Loucy (cell line): ENCODE results near the gene TTLL13.

Experiments
- H2AFZ ChIP-seq: fragments of 200-600 bp; sonication (generic); 2 replicates; pipeline ENCODE4 v1.6.0; 2016; ENCODE audit warnings: antibody characterized with exemption, mild to moderate bottlenecking, low read length, moderate library complexity
- H3F3A ChIP-seq: fragments of 200-600 bp; 2 replicates; pipeline ENCODE4 v1.6.0; 2016; ENCODE audit warnings: antibody characterized with exemption, low read depth, mild to moderate bottlenecking
- H3K27me3 ChIP-seq: fragments of 200-600 bp; sonication (generic); 2 replicates; pipeline ENCODE4 v1.6.1; 2014; ENCODE audit warnings: low read length, mild to moderate bottlenecking; ENCODE audit not compliant: insufficient read depth, poor library complexity, severe bottlenecking
- H3K36me3 ChIP-seq: fragments of 200-600 bp; sonication (generic); 2 replicates; pipeline ENCODE4 v1.6.1; 2016; ENCODE audit warnings: low read length; ENCODE audit not compliant: insufficient read depth
- H3K4me1 ChIP-seq: fragments of 200-600 bp; sonication (generic); 2 replicates; pipeline ENCODE4 v1.5.1; 2014; ENCODE audit warnings: low read length, mild to moderate bottlenecking; ENCODE audit not compliant: insufficient read depth, poor library complexity, severe bottlenecking
- H3K4me2 ChIP-seq: fragments of 200-600 bp; sonication (generic); 2 replicates; pipeline ENCODE4 v1.6.0; 2014; ENCODE audit warnings: antibody characterized with exemption, low read length, low read depth, mild to moderate bottlenecking; ENCODE audit not compliant: poor library complexity, severe bottlenecking
- H3K4me3 ChIP-seq: fragments of 200-600 bp; sonication (generic); 2 replicates; pipeline ENCODE4 v1.5.1; 2014; ENCODE audit warnings: low read length, mild to moderate bottlenecking, mixed read lengths; ENCODE audit not compliant: poor library complexity, severe bottlenecking
- H3K79me2 ChIP-seq: fragments of 200-600 bp; sonication (generic); 2 replicates; pipeline ENCODE4 v1.6.1; 2014; ENCODE audit warnings: low read length; ENCODE audit not compliant: insufficient read depth
- H3K9ac ChIP-seq: fragments of 200-600 bp; sonication (generic); 2 replicates; pipeline ENCODE4 v1.6.0; 2014; ENCODE audit warnings: mild to moderate bottlenecking, low read depth, low read length, moderate library complexity; ENCODE audit not compliant: poor library complexity, severe bottlenecking
- H3K9me2 ChIP-seq: fragments of 200-600 bp; sonication (generic); replicated peaks from 2 replicates; pipeline ENCODE4 v1.6.1; 2016; ENCODE audit warnings: low read depth, low read length, mixed read lengths
- H3K9me3 ChIP-seq: fragments of 200-600 bp; sonication (generic); 2 replicates; pipeline ENCODE4 v1.6.1; 2014; ENCODE audit warnings: mild to moderate bottlenecking, antibody characterized with exemption, low read length, low read depth; ENCODE audit not compliant: insufficient read depth
- H4K20me1 ChIP-seq: fragments of 200-600 bp; sonication (generic); 2 replicates; pipeline ENCODE4 v1.6.0; 2014; ENCODE audit warnings: antibody characterized with exemption, low read length, mild to moderate bottlenecking; ENCODE audit not compliant: insufficient read depth, poor library complexity, severe bottlenecking
- EZH2phosphoT487 ChIP-seq: fragments of 200-600 bp; IDR thresholded peaks from 2 replicates; pipeline ENCODE4 v1.6.1; 2018; ENCODE audit warnings: antibody characterized with exemption, mild to moderate bottlenecking, moderate library complexity, borderline replicate concordance
- TF ChIP-seq, protein P1 (sequence below): fragments of 200-600 bp; sonication (generic); conservative IDR thresholded peaks from 2 replicates; pipeline ENCODE4 v1.5.1; 2014; ENCODE audit warnings: mild to moderate bottlenecking, antibody characterized with exemption, low read length

The TTLL13 gene

DNA sequence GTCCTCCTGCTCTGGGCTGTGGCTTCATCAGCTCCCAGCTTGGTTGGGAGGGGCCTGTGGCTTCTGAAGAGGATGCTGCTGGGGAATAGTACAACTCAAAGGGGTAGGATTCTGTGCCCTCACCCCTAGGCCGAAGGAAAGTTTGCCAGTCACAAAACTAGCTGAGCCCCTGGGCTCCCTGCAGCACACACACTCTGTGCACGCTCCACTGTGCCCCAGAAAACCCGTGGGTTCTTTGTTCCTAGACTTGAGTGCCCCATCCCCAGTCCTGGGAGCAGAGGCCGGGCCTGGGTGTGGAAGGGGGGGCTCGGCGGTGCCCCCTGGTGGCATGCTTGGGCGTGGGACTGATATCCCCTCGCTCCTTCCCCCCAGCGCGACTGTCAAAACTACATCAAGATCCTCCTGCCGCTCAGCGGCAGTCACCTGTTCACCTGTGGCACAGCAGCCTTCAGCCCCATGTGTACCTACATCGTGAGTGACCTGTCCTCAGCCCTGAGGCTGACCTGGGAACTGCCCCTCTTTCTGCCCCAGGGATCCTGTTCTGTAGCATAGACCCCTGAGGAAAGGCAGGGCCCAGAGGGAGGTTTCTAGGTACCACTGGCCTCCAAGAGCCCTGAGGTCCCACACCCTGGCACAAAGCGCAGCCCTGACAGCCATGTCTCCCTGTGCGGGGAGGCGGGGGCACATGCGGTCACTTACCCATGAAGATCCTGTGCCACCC lies 29.8 kb upstream of the TTLL13 start:
- Histone ChIP-seq H3K79me2 (no peaks in the 10 kb centered on the region), H3K4me1 (no peaks in the 10 kb centered on the region), H3K27me3 (no peaks in the 10 kb centered on the region), H3K4me2 (no peak overlapping the region), H2AFZ (no peak overlapping the region), H3K4me3 (no peak overlapping the region), H3K9ac (no peak overlapping the region), H3K36me3 (peaks cover 18% of the 10 kb centered on the region; the same call in 1 of the 2 replicates), H3K9me3 (no peaks in the 10 kb centered on the region), H4K20me1 (no peaks in the 10 kb centered on the region), H3K9me2 (no peaks in the 10 kb centered on the region), H3F3A (no peaks in the 10 kb centered on the region)
- TF ChIP-seq, protein P1, sequence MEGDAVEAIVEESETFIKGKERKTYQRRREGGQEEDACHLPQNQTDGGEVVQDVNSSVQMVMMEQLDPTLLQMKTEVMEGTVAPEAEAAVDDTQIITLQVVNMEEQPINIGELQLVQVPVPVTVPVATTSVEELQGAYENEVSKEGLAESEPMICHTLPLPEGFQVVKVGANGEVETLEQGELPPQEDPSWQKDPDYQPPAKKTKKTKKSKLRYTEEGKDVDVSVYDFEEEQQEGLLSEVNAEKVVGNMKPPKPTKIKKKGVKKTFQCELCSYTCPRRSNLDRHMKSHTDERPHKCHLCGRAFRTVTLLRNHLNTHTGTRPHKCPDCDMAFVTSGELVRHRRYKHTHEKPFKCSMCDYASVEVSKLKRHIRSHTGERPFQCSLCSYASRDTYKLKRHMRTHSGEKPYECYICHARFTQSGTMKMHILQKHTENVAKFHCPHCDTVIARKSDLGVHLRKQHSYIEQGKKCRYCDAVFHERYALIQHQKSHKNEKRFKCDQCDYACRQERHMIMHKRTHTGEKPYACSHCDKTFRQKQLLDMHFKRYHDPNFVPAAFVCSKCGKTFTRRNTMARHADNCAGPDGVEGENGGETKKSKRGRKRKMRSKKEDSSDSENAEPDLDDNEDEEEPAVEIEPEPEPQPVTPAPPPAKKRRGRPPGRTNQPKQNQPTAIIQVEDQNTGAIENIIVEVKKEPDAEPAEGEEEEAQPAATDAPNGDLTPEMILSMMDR: peak; percentile 81
- no peak for TF ChIP-seq EZH2phosphoT487

DNA sequence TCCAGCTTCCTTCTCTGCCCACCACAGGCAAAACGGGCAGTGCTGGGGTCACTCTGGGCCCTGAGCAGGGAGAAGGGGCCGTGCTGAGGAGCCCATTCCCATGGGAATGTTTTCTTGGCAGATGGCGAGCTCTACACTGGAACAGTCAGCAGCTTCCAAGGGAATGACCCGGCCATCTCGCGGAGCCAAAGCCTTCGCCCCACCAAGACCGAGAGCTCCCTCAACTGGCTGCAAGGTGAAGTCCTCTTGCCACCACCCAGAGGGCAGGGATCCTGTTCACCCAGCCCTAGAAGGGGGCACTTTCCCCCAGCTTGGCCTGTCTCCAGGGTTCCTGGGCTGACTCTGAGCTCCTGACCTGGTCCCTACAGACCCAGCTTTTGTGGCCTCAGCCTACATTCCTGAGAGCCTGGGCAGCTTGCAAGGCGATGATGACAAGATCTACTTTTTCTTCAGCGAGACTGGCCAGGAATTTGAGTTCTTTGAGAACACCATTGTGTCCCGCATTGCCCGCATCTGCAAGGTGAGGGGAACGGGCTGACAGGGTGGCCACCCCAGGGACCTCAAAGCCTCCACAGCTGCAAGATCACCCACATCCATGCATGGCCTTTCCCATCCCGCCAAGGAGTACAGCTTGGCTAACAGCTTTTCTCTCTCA lies 28.0 kb upstream of the TTLL13 start:
- H3K9me2 ChIP-seq: no peaks in the 10 kb centered on the region
- no peak overlapping the region for H2AFZ ChIP-seq
- no peak for TF ChIP-seq EZH2phosphoT487
- TF ChIP-seq, protein P1: peak; percentile 68
- no peak overlapping the region for H3K9ac ChIP-seq
- H3K4me3 ChIP-seq: no peak overlapping the region
- no peaks in the 10 kb centered on the region for H3F3A ChIP-seq
- H4K20me1 ChIP-seq: no peaks in the 10 kb centered on the region
- peaks cover 33% of the 10 kb centered on the region; the same call in 1 of the 2 replicates for H3K36me3 ChIP-seq
- no peak overlapping the region for H3K4me2 ChIP-seq
- H3K9me3 ChIP-seq: no peaks in the 10 kb centered on the region
- H3K4me1 ChIP-seq: no peaks in the 10 kb centered on the region
- H3K79me2 ChIP-seq: no peaks in the 10 kb centered on the region
- H3K27me3 ChIP-seq: no peaks in the 10 kb centered on the region

DNA sequence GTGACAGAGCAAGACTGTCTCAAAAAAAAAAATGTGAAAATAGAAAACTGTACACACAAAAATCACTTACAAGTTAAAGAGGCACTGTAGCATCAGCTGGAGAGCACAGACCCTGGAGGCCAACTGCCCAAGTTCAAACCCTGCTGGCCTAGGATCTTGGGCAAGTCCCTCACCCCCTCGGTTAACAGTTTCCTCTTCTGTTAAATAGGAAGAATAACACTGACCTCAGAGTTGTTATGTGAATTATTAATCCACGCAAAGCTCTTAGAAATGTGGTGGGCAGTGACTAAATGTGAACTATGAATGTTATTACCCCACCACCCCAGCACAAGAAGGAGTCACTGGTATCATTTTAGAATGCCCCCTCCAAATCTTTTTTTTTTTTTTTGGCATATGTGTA lies 26.8 kb upstream of the TTLL13 start:
- no peaks in the 10 kb centered on the region for H3K9me3 ChIP-seq
- H3K9me2 ChIP-seq: no peaks in the 10 kb centered on the region
- no peaks in the 10 kb centered on the region for H4K20me1 ChIP-seq
- H3K27me3 ChIP-seq: no peaks in the 10 kb centered on the region
- H3K9ac ChIP-seq: no peak overlapping the region
- no peaks in the 10 kb centered on the region for H3F3A ChIP-seq
- H3K4me2 ChIP-seq: no peak overlapping the region
- H3K36me3 ChIP-seq: peaks cover 35% of the 10 kb centered on the region; the same call in 1 of the 2 replicates
- H3K4me3 ChIP-seq: no peak overlapping the region
- H3K4me1 ChIP-seq: no peaks in the 10 kb centered on the region
- TF ChIP-seq, protein P1: no peak
- no peak for TF ChIP-seq EZH2phosphoT487
- no peak overlapping the region for H2AFZ ChIP-seq
- no peaks in the 10 kb centered on the region for H3K79me2 ChIP-seq
